ENCODE results near the gene PI4KA.
"Not testable (repeated sequence)": the region's sequence is repeated elsewhere in the genome, so short reads cannot be mapped to it uniquely, and the experiment has no call there.

Gene PI4KA

DNA sequence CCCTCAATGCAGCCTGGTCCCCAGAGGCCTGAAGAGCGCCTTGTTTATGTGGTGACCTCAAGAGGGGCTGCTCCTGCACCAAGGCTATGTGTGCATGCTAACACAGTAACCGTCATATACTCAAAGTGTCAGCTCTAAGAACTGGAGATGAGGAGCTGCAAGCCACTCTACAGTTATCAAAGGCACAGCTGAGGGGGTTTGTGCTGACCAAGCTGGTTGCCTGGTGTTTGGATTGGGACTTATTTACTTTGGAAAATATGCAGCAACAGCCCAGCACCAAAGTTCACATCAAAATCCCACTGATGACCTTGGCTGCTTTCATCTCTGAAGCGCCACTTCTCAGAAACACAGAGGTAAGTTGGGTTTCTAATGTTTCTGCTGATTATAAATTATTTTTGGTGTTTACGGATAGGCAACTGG is 84.8 kb downstream of the PI4KA start, which contains the start of gene SERPIND1:
Gene SERPIND1 (plus strand): TSS at position 321 of the 420 bp plus-strand sequence. CDS start 5,200 bp downstream, outside the sequence.
- peak; percentile 23 for DNase-seq

GRCh38 chr22:20771918-20772625 is 86.5 kb downstream of the PI4KA start:
- no peak for DNase-seq

- not testable (repeated sequence) for DNase-seq
Observed at GRCh38 chr22:20769496-20769826, 89.2 kb downstream of the PI4KA start.

- DNase-seq = no peak
Observed at GRCh38 chr22:20766530-20766929, 92.1 kb downstream of the PI4KA start.

DNA sequence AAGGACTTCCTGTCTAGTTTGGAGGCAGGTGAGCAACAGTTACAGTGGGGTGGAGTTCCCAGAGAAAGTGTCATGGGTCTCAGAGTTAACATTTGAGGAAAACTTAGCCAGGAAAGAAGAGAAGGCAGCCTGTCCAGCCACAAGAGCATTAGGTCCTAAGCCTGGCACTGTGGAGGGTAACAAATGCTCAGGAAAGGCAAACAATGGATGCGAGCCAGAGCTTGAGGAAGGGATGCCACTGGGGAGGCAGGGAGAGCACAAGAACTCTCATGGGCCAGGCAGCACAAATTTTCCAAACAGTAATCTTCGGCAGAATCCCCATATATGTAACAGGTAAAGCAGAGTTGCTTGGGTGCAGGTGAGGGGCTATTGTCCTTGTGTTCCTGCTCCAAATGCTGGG is 92.7 kb downstream of the PI4KA start:
- no peak for DNase-seq

- no peak for DNase-seq
Observed at GRCh38 chr22:20764729-20765128, 93.9 kb downstream of the PI4KA start.

GRCh38 chr22:20764471-20764720 is 94.2 kb downstream of the PI4KA start:
- no peak for DNase-seq

- DNase-seq = no peak
Observed at GRCh38 chr22:20763630-20764470, 94.8 kb downstream of the PI4KA start.

DNA sequence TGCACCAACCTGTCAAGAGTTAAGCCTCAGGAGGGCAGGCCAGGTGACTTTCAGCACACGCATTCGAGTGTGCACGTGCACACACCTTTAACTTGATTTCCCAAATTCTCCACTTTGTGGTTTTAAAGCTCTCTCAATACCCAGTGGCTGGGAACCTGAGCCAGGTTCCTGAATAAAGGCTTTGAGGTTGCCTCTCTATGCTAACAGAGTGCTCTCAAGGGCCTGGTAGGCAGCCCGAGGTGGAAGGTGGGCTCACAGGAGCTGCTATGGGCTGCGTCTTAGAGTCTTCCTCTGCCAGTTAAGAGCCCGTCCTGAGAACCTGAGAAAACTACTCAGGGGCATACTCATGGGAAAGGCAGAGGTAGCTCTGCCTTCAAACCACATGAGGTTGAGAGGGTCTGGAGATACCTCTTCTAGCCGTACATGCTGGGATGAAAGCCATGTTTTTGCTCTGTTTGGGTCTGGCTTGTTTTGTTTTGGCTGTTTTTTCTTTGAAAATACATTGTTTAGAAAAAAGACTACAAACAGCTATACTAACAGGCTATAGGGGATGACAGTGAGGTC is 96.3 kb downstream of the PI4KA start:
- DNase-seq = no peak

DNA sequence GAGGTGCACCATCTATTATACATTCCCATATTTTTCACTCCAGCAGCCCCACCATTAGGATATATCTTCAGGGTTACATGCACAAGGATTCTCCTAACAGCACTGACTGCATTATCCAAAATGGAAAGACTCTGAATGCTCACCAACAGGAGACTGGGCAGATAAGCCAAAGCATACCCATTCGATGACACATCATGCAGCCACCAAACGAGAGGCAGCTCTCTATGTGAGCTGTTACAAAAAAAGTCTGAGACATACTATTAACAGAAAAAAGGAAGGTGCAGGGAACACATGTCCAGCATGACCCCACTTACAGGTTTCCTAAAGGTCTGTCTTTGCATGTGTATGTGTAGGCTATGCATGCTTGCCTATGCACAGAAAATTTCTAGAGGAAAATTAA is 97.1 kb downstream of the PI4KA start:
- no peak for DNase-seq

DNA sequence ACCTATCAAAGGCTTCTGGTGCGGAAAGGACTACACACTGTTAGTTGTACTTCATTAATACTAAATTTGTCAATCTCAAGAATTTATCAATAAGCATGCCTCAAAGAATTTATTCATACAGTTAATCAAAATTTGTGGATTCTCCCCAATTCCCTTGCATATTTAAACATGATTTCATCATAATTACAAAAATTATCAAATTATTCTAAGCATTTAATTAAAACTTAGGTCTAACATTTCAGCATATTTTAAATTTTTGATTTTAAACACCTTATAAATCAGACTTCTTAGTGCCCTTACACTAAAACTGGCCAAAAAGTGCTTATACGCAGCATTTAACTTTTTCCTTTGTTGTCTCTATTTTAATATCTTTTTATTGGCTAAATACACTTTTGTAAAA is 98.5 kb downstream of the PI4KA start:
- no peak for DNase-seq

DNA sequence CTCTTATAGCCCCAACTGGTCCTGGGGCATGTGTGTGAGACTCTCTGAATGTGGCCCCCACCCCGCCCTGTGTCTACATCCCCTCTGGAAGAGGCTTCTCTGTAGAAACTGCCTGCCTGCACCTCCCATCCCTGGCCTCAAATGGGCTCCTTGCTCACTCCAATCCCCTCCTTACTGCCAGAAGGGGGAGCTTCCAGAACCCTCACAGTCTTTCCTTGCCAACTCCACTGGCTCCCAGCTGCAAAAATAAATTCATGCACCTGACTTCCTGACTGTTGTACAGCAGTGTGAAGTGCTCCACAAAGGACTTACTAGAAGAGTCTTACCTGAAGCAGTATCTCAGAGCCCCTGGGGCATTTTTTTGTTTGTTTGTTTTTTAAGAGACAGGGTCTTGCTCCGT is 99.9 kb downstream of the PI4KA start:
- no peak for DNase-seq

GRCh38 chr22:20756846-20757245 is 101.8 kb downstream of the PI4KA start:
- no peak for DNase-seq

DNA sequence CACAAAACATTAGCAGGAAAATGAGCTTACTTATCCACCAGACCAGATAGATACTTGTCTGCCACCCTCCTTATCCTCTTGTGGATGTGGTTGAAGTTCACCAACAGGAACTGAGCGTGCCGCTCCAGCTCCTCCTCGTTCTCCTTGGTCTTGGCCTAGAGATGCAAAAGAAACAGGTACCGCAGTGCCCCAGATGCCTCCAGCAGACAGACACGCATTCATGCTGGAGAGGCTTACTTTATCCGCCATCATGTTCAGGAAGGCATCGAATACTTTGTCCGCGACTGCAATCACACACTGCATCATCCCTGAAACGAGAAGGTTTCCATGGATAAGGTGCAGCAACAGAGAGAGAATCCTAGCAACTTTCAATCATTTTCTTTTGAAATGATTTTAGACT is 105.7 kb downstream of the PI4KA start:
- no peak for DNase-seq

DNA sequence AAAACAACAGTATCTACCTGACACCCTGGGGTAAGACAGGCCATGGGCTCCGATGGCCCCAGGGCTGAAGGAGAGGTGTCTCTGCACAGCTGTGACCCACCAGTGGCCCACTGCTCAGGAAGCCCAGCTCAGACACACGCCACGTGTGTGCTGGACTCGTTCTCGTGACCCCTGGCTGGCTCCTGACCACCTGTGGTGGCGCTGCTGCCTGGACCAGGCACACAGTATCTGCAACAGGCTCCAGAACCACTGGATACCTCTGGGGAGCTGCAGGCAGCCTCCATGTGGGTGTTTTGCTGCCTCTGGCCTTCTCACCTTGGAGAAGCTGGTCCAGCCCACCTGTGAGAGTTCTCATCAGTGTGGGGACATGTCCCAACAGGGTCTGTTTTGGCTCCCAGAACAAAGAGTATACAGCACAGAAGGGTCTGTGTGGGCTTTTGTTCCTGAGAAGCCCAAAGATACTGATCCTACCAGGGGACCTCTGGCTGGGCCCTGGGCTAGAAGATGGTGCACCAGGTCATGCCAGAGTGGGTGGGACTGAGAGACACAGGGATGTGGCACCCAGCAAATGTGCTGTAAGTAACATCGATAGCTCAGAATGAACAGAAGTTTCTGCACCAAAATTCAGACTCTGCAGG is 106.4 kb downstream of the PI4KA start:
- no peak for DNase-seq

GRCh38 chr22:20751185-20751851 is 107.3 kb downstream of the PI4KA start:
- peak; percentile 33 for DNase-seq

DNA sequence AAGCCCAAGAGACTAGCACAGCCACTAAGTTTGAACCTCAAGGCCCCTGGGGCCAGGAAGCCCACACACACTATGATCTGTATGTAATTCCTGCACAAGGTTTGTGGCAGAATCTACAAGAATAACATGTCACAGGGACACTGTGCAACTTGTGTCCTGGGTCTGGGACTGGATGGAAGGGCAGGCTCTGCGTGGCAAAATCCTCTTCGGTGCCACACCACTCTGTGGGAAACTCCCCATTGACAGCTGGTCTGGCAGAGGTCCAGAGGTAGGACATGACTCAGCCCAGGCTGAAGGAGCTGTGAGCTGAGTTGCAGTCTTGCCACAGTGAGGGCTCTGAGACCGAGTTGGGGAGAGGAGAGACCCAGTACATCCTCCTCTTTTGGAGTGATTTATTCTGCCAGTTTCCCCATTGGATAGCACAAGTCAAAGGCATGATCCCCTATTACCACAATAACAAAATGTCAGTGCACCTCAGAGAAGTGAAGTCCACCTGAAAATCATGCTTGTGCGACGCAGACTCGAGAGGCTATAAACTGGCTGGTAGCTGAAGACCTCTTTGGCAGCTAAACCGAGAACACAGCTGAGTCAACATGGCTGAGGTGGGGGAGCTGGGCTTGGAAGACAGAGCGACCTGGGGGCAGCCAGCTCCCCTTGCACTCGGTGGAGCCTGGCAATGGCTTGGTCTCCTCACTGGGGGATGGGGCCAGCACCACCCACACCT is 108.0 kb downstream of the PI4KA start:
- DNase-seq = peak; percentile 37

GRCh38 chr22:20749453-20749852 is 109.2 kb downstream of the PI4KA start:
- DNase-seq = no peak

GRCh38 chr22:20748731-20749428 is 109.7 kb downstream of the PI4KA start:
- no peak for DNase-seq

DNA sequence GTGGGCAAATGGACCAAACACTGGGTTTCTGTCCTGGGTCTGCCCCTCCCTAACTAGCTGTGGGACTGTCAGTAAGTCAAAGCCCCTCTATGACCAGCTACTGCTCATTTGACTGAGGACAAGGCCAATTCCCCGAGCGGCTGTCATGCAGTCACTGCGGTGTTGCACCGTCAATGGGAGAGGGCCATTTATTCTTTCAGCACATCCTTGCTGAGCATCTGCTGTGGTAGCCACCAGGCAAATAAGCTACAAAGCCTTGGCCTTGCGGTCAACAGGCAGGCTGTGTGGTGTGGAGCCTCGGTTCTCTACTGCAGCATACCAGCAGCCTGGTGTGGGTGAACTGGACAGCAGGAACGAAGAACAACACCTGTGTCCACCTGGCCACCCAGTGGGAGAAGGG is 110.5 kb downstream of the PI4KA start:
- no peak for DNase-seq

DNA sequence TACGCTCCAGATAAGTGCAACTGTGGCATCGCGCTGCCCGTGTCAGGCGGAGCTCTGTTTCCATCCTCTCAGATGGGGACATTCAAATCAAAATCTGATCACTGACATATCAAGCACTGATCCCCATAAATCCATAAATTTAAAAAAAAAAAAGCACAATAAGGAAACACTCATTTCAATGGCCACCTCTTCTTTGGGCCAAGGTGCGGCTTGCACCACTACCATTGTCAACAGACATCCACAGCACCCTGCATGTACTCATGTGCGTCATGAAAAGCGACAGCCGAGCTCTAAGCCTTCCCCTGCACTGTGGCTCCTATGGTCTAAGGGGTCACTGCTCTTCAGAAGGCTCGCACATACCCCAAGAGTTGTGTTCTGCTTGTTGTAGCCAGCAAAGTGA is 111.4 kb downstream of the PI4KA start:
- no peak for DNase-seq

Measured in NCI-H510A treated with DMSO at 0.1 percent for 48 hours (cell line).